IMR-90 (cell line): Measurements from ENCODE around the gene PHGDH. TPM values are rescaled to one million over a fixed set of nuclear protein-coding genes. Genes with fewer than 3 reads are reported as not detected.
A peak's percentile ranks its signal among the peaks of the same experiment; 100 is the strongest.

Source experiments
- ATAC-seq: fragments of 200-7000 bp; cut with Tn5 transposase; 2 replicates; pipeline ENCODE4 v1.9.1; 2020; ENCODE audit warnings: low read depth, mild to moderate bottlenecking, moderate library complexity
- BruUV-seq: library from RNA; stranded (reverse); fragments of 400-500 nt; replicated peaks from 2 replicates; lab custom pipeline; 2021; lab: Mats Ljungman, UMichigan
- CTCF ChIA-PET: fragments of 300-600 bp; formaldehyde crosslinking; extraction: SDS; loops from one replicate; lab custom pipeline; 2021; ENCODE audit warnings: antibody characterized with exemption; lab: Yijun Ruan, JAX
- POLR2A ChIA-PET: fragments of 300-600 bp; sonication (Branson Sonifier 250); formaldehyde crosslinking; loops from one replicate; lab custom pipeline; 2022; ENCODE audit warnings: antibody characterized with exemption; ENCODE audit not compliant: unreplicated experiment; lab: Charles Lee
- DNase-seq: peaks from one replicate; pipeline ENCODE4 v3.0.0; 2013
- H2AFZ ChIP-seq: replicated peaks from 2 replicates; pipeline ENCODE3; 2013; ENCODE audit warnings: low read length, mild to moderate bottlenecking; ENCODE audit not compliant: poor library complexity
- H2AK5ac ChIP-seq: 2 replicates; pipeline ENCODE4 v1.6.1; 2013; ENCODE audit warnings: low read depth, low read length, inconsistent platforms
- H2AK9ac ChIP-seq: replicated peaks from 2 replicates; pipeline ENCODE3; 2013; ENCODE audit warnings: mild to moderate bottlenecking, low read depth, low read length, moderate library complexity; ENCODE audit not compliant: poor library complexity
- H2BK120ac ChIP-seq: 2 replicates; pipeline ENCODE4 v1.6.1; 2013; ENCODE audit warnings: low read depth, low read length, inconsistent platforms
- H2BK15ac ChIP-seq: 3 replicates; pipeline ENCODE4 v1.6.1; 2013; ENCODE audit warnings: low read depth, low read length, inconsistent platforms
- H2BK20ac ChIP-seq: 2 replicates; pipeline ENCODE4 v1.6.1; 2013; ENCODE audit warnings: low read depth, mild to moderate bottlenecking, inconsistent platforms, low read length, moderate library complexity
- H2BK5ac ChIP-seq: 2 replicates; pipeline ENCODE4 v1.6.1; 2013; ENCODE audit warnings: mild to moderate bottlenecking, low read depth, low read length, inconsistent platforms; ENCODE audit not compliant: poor library complexity, severe bottlenecking
- H3K14ac ChIP-seq: replicated peaks from 2 replicates; pipeline ENCODE4 v1.6.1; 2013; ENCODE audit warnings: low read depth, low read length, inconsistent platforms
- H3K18ac ChIP-seq: 2 replicates; pipeline ENCODE4 v1.6.1; 2013; ENCODE audit warnings: low read depth, low read length, control low read depth
- H3K23ac ChIP-seq: 2 replicates; pipeline ENCODE4 v1.6.1; 2013; ENCODE audit warnings: low read depth, low read length, inconsistent platforms
- H3K27ac ChIP-seq: 2 replicates; pipeline ENCODE4 v1.5.1; 2013; ENCODE audit warnings: mild to moderate bottlenecking, control low read depth, low read length; ENCODE audit not compliant: insufficient read depth
- H3K27me3 ChIP-seq: 2 replicates; pipeline ENCODE4 v1.6.1; 2013; ENCODE audit warnings: low read length; ENCODE audit not compliant: control insufficient read depth, insufficient read depth
- H3K36me3 ChIP-seq: 2 replicates; pipeline ENCODE4 v1.6.1; 2013; ENCODE audit warnings: low read length, mixed read lengths; ENCODE audit not compliant: control insufficient read depth, insufficient read depth
- H3K4ac ChIP-seq: 2 replicates; pipeline ENCODE4 v1.6.1; 2013; ENCODE audit warnings: low read depth, low read length, inconsistent platforms
- H3K4me1 ChIP-seq: 2 replicates; pipeline ENCODE4 v1.6.1; 2013; ENCODE audit warnings: low read length, mixed read lengths; ENCODE audit not compliant: control insufficient read depth, insufficient read depth
- H3K4me2 ChIP-seq: 2 replicates; pipeline ENCODE4 v1.6.1; 2013; ENCODE audit warnings: low read depth, mild to moderate bottlenecking, control low read depth, low read length, moderate library complexity
- H3K4me3 ChIP-seq: 2 replicates; pipeline ENCODE4 v1.5.1; 2013; ENCODE audit warnings: low read depth, mild to moderate bottlenecking, control low read depth, low read length, moderate library complexity; ENCODE audit not compliant: insufficient read depth
- H3K56ac ChIP-seq: 2 replicates; pipeline ENCODE4 v1.6.1; 2013; ENCODE audit warnings: low read length, inconsistent platforms; ENCODE audit not compliant: insufficient read depth; ENCODE audit errors: extremely low read depth
- H3K79me1 ChIP-seq, 2 experiments: 2 replicates each; pipeline ENCODE4 v1.6.1; 2013; ENCODE audit warnings: low read length in 2 of 2, inconsistent platforms in 1 of 2, low read depth in 1 of 2
- H3K9ac ChIP-seq: 2 replicates; pipeline ENCODE4 v1.6.1; 2013; ENCODE audit warnings: low read depth, low read length, control low read depth
- H3K9me1 ChIP-seq: 2 replicates; pipeline ENCODE4 v1.6.1; 2013; ENCODE audit warnings: low read length, inconsistent platforms; ENCODE audit not compliant: insufficient read depth
- H3K9me3 ChIP-seq: 2 replicates; pipeline ENCODE4 v1.6.1; 2013; ENCODE audit warnings: low read length; ENCODE audit not compliant: control insufficient read depth, insufficient read depth
- H4K20me1 ChIP-seq: 2 replicates; pipeline ENCODE4 v1.6.1; 2013; ENCODE audit warnings: low read length, inconsistent platforms; ENCODE audit not compliant: insufficient read depth
- H4K5ac ChIP-seq: 2 replicates; pipeline ENCODE4 v1.6.1; 2013; ENCODE audit warnings: mild to moderate bottlenecking, low read depth, low read length, control low read depth
- H4K8ac ChIP-seq, 2 experiments: 2 replicates each; pipeline ENCODE4 v1.6.1; 2013; ENCODE audit warnings: low read depth in 2 of 2, low read length in 2 of 2, control low read depth in 1 of 2, inconsistent platforms in 1 of 2
- H4K91ac ChIP-seq: 2 replicates; pipeline ENCODE4 v1.6.1; 2013; ENCODE audit warnings: low read depth, low read length, inconsistent platforms; ENCODE audit not compliant: insufficient read depth
- CEBPB ChIP-seq: IDR thresholded peaks from 2 replicates; pipeline ENCODE4 v1.6.1; 2012; ENCODE audit warnings: low read depth, low read length, improper control_type of control experiment
- ELK1 ChIP-seq: fragments of 150-350 bp; IDR thresholded peaks from 2 replicates; pipeline ENCODE4 v1.6.1; 2016; ENCODE audit warnings: low read depth, mild to moderate bottlenecking, low read length, moderate library complexity, borderline replicate concordance
- FOS ChIP-seq: fragments of 150-350 bp; IDR thresholded peaks from 2 replicates; pipeline ENCODE4 v1.6.1; 2016; ENCODE audit warnings: low read depth, low read length
- POLR2A ChIP-seq: IDR thresholded peaks from 2 replicates; pipeline ENCODE4 v1.6.1; 2012; ENCODE audit warnings: mild to moderate bottlenecking, low read depth, low read length
- WGBS, 2 experiments: methylation state at CpG; one replicate each; pipeline versions ENCODE4 v1.1.5 to v1.1.7; 2013; ENCODE audit warnings: missing lambda C conversion rate in 2 of 2; ENCODE audit not compliant: insufficient read length in 1 of 2; ENCODE audit errors: extremely low coverage in 2 of 2; 5-methylcytosine and 5-hydroxymethylcytosine counted together
- dilution Hi-C: fragments of 300-500 bp; cut with HindIII; formaldehyde crosslinking; loops from one replicate; pipeline ENCODE4 v1.14.3; 2018; ENCODE audit warnings: low sequenced_read_pairs; ENCODE audit not compliant: unreplicated experiment
- in situ Hi-C: fragments of 300-500 bp; cut with MboI; formaldehyde crosslinking; loops from 3 replicates; pipeline ENCODE4 v1.14.3; 2019; ENCODE audit warnings: low sequenced_read_pairs, inconsistent platforms, mixed read lengths
- intact Hi-C: fragments of 100-400 bp; cut with micrococcal nuclease; formaldehyde crosslinking; loops from 2 replicates; pipeline ENCODE4 v1.10.0; 2022
- polyA plus RNA-seq, 3 experiments: library from polyadenylated mRNA; depleted of rRNA; stranded (reverse); fragments of >200 nt; gene quantifications; 2 replicates each; pipeline ENCODE4 v1.2.3, GENCODE V29; 2012; ENCODE audit warnings: low replicate concordance in 1 of 3
- total RNA-seq: library from RNA; depleted of rRNA; stranded (reverse); fragments of >200 nt; gene quantifications from 2 replicates; pipeline ENCODE4 v1.2.3, GENCODE V29; 2012

Gene PHGDH
- total and polyA plus RNA-seq, 2 of the 4 experiments (the other 2 are of a cell fraction) = 87.9 to 331 TPM

- Histone ChIP-seq H3K18ac (0 out of 2 replicates have a peak within 1 kb of the TSS, but pooled peaks have one; percentile 59), H3K4me3 (no peak within 1 kb of the TSS), H2AK5ac (no peak within 1 kb of the TSS), H3K14ac (no peak within 1 kb of the TSS), H4K20me1 (no peaks in the 10 kb centered on the region), H2BK15ac (no peak within 1 kb of the TSS), H3K23ac (no peak within 1 kb of the TSS), H3K27me3 (peaks cover 20% of the 10 kb centered on the region), H4K5ac (no peak within 1 kb of the TSS), H3K4ac (no peak within 1 kb of the TSS), H2AK9ac (no peak within 1 kb of the TSS), H4K91ac (no peak within 1 kb of the TSS), H3K4me2 (no peak within 1 kb of the TSS), H2AFZ (no peak within 1 kb of the TSS), H3K4me1 (peaks cover 5% of the 10 kb centered on the region), H2BK5ac (no peak within 1 kb of the TSS), H2BK20ac (no peak within 1 kb of the TSS), H2BK120ac (no peak within 1 kb of the TSS), H3K27ac (no peak within 1 kb of the TSS), H3K9ac (no peak within 1 kb of the TSS), H3K56ac (no peak within 1 kb of the TSS), H3K79me1 (no peaks in the 10 kb centered on the region), H3K9me3 (peaks cover 3% of the 10 kb centered on the region), H3K36me3 (no peaks in the 10 kb centered on the region), H3K9me1 (no peaks in the 10 kb centered on the region), H4K8ac (no peak within 1 kb of the TSS)
- in situ Hi-C loops (no loop called here), intact Hi-C loops (no loop called here), dilution Hi-C loops (no loop called here)
- TF ChIP-seq FOS (no peak), CEBPB (no peak), ELK1 (no peak), POLR2A (no peak)
- WGBS, 2 experiments = 97% methylated on average over 3 of the region's 8 CpGs; no CpG with 5 or more reads in 1 of the 2 experiments
- DNase-seq = no peak
- ChIA-PET CTCF (no interaction called here), POLR2A (no interaction called here)
- no TSS peak for BruUV-seq
- 0 out of 2 replicates have a peak, but pooled peaks have one; percentile 21 for ATAC-seq
Observed at GRCh38 chr1:119768778-119769177, 57.0 kb downstream of the PHGDH start, which contains the start of gene HMGCS2. HMGCS2 (minus strand) TSS chr1:119768905; CDS start chr1:119768844, 61 bp downstream.
